HG03066 (cell line): Measurements from ENCODE around the gene SYT15.
"Not testable (repeated sequence)": the region's sequence is repeated elsewhere in the genome, so short reads cannot be mapped to it uniquely, and the experiment has no call there.

Experiments
- ATAC-seq: cut with Tn5 transposase; IDR thresholded peaks from one replicate; pipeline ENCODE4 v1.9.1; 2021; ENCODE audit warnings: low read depth; ENCODE audit not compliant: unreplicated experiment

Gene SYT15

GRCh38 chr10:46584196-46584595 lies 5.3 kb downstream of the SYT15 start:
- ATAC-seq: not testable (repeated sequence)

GRCh38 chr10:46585246-46585645 lies 6.3 kb downstream of the SYT15 start:
- ATAC-seq: not testable (repeated sequence)

GRCh38 chr10:46587546-46587945 lies 8.6 kb downstream of the SYT15 start:
- ATAC-seq: not testable (repeated sequence)

- ATAC-seq: not testable (repeated sequence)
These were observed 9.3 kb downstream of the SYT15 start for GRCh38 chr10:46588221-46588620.

- not testable (repeated sequence) for ATAC-seq
These were observed 10.7 kb downstream of the SYT15 start for GRCh38 chr10:46589589-46589988.

GRCh38 chr10:46591053-46591452 lies 12.1 kb downstream of the SYT15 start:
- not testable (repeated sequence) for ATAC-seq

- ATAC-seq: not testable (repeated sequence)
These were observed 14.4 kb downstream of the SYT15 start for GRCh38 chr10:46593307-46593706.

- not testable (repeated sequence) for ATAC-seq
These were observed 15.6 kb downstream of the SYT15 start for GRCh38 chr10:46594453-46595063.

GRCh38 chr10:46596570-46596969 lies 17.6 kb downstream of the SYT15 start:
- ATAC-seq: not testable (repeated sequence)

GRCh38 chr10:46597616-46598246 lies 18.8 kb downstream of the SYT15 start:
- peak; percentile 71 for ATAC-seq

GRCh38 chr10:46600516-46600915 lies 21.6 kb downstream of the SYT15 start:
- peak; percentile 53 for ATAC-seq

- ATAC-seq: not testable (repeated sequence)
These were observed 36.6 kb downstream of the SYT15 start for GRCh38 chr10:46615540-46615939.

- ATAC-seq: not testable (repeated sequence)
These were observed 37.3 kb downstream of the SYT15 start for GRCh38 chr10:46616227-46616626.

- not testable (repeated sequence) for ATAC-seq
These were observed 38.2 kb downstream of the SYT15 start for GRCh38 chr10:46617134-46617533.

GRCh38 chr10:46617913-46618312 lies 39.0 kb downstream of the SYT15 start:
- not testable (repeated sequence) for ATAC-seq

GRCh38 chr10:46623899-46624654 lies 45.1 kb downstream of the SYT15 start:
- not testable (repeated sequence) for ATAC-seq

- not testable (repeated sequence) for ATAC-seq
These were observed 50.9 kb downstream of the SYT15 start for GRCh38 chr10:46629805-46630204.

GRCh38 chr10:46630816-46631215 lies 51.9 kb downstream of the SYT15 start:
- not testable (repeated sequence) for ATAC-seq

- not testable (repeated sequence) for ATAC-seq
These were observed 52.8 kb downstream of the SYT15 start for GRCh38 chr10:46631683-46632082.

GRCh38 chr10:46634698-46635097 lies 55.8 kb downstream of the SYT15 start:
- not testable (repeated sequence) for ATAC-seq

GRCh38 chr10:46635364-46635959 lies 56.5 kb downstream of the SYT15 start:
- not testable (repeated sequence) for ATAC-seq
